Sigmoid colon (tissue), 7 donors: ENCODE measurements around the gene ATP10A. TPM values are rescaled to one million over a fixed set of nuclear protein-coding genes. Genes with fewer than 3 reads are reported as not detected.
A peak's percentile ranks its signal among the peaks of the same experiment; 100 is the strongest.

ENCODE experiments used
- DNase-seq: peaks from one replicate; pipeline ENCODE4 v3.0.0-alpha.2; 2019
- H3K27ac ChIP-seq, 4 donors: fragments of 200-600 bp; sonication (generic); one replicate each; pipeline ENCODE4 v1.5.1; 2016 to 2019; ENCODE audit warnings: mild to moderate bottlenecking in 1 of 4
- H3K27me3 ChIP-seq, 3 donors: fragments of 200-600 bp; sonication (generic); one replicate each; pipeline ENCODE4 v1.5.1; 2019; ENCODE audit warnings: mild to moderate bottlenecking in 1 of 3
- H3K36me3 ChIP-seq, 4 donors: fragments of 200-600 bp; sonication (generic); one replicate each; pipeline ENCODE4 v1.5.1; 2016 to 2019
- H3K4me1 ChIP-seq, 4 donors: fragments of 200-600 bp; sonication (generic); one replicate each; pipeline ENCODE4 v1.5.1; 2017 to 2019
- H3K4me3 ChIP-seq, 4 donors: fragments of 200-600 bp; sonication (generic); one replicate each; pipeline ENCODE4 v1.5.1; 2017 to 2019; ENCODE audit warnings: mild to moderate bottlenecking in 2 of 4, moderate library complexity in 1 of 4
- H3K9me3 ChIP-seq, 4 donors: fragments of 200-600 bp in 3 of 4; sonication (generic) in 3 of 4; one replicate each; pipeline versions ENCODE4 v1.5.1 to v1.6.1; 2013 to 2019
- CTCF ChIP-seq, 4 experiments: fragments of 450-650 bp in 3 of 4; fragments of 200-600 bp in 1 of 4; IDR thresholded peaks; one replicate each; pipeline ENCODE4 v1.5.1; 2016 to 2019; ENCODE audit warnings: antibody characterized with exemption in 4 of 4, mild to moderate bottlenecking in 3 of 4, moderate library complexity in 2 of 4
- EP300 ChIP-seq, 4 donors: sonication (generic); formaldehyde crosslinking; IDR thresholded peaks; one replicate each; pipeline ENCODE4 v1.6.1; 2017; ENCODE audit warnings: antibody characterized with exemption in 4 of 4
- POLR2A ChIP-seq, 2 donors: fragments of 450-650 bp; IDR thresholded peaks; one replicate each; pipeline ENCODE4 v1.6.1; 2016; ENCODE audit warnings: antibody characterized with exemption in 2 of 2, mild to moderate bottlenecking in 2 of 2, moderate library complexity in 2 of 2
- POLR2AphosphoS5 ChIP-seq, 4 donors: sonication (generic); formaldehyde crosslinking; IDR thresholded peaks; one replicate each; pipeline ENCODE4 v1.6.1; 2017; ENCODE audit warnings: antibody characterized with exemption in 4 of 4
- WGBS, 2 donors: extraction: QIAGEN DNeasy Blood & Tissue Kit; methylation state at CpG; one replicate each; pipeline ENCODE4 v1.1.7; 2013; 5-methylcytosine and 5-hydroxymethylcytosine counted together
- intact Hi-C: fragments of 100-400 bp; cut with DNase I; formaldehyde crosslinking; loops from one replicate; pipeline ENCODE4 v1.15.1; 2023
- polyA plus RNA-seq, 3 donors: library from polyadenylated mRNA; stranded (reverse); fragments of 200-250 nt; gene quantifications; one replicate each; pipeline ENCODE4 v1.2.3, GENCODE V29; 2013
- total RNA-seq, 4 donors: library from RNA; depleted of rRNA; stranded (reverse); fragments of >200 nt; gene quantifications; one replicate each; pipeline ENCODE4 v1.1.0, GENCODE V29; 2016
- donor health status: healthy with polysubstance abuse.
- donor health status: Bipolar disorder and iron deficiency.
- donor health status: healthy.

The ATP10A gene
- total and polyA plus RNA-seq, 7 donors: 0.23 to 7.7 (median 2.9) TPM

DNA sequence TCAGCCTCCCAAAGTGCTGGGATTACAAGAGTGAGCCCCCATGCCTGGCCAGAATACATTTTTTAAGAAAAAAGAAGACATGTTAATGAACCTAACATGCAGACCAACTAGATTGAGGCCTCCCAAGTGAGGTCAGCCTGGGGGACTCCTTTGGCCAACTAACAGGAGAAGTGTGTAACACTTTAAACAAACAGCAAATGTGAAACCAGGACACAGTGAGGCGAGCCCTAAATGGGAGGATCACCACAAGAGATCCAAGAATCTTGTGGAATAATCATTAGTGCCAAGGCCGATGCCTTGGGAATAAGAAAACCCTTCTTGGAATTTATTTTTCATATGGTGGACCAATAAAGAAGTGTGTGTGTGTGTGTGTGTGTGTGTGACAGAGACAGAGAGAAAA is 73.9 kb downstream of the ATP10A start:
- TF ChIP-seq POLR2A (IDR thresholded peaks at IDR 0.05) (no peak), EP300 (IDR thresholded peaks at IDR 0.05) (no peak), CTCF (IDR thresholded peaks at IDR 0.05) (no peak), POLR2AphosphoS5 (IDR thresholded peaks at IDR 0.05) (peak in 3 of 4 donors; percentile 14 to 37 (median 26))
- 69 to 75% methylated on average over 2 of the region's 2 CpGs for WGBS, 2 donors
- H3K27ac ChIP-seq: peak overlapping the region; percentile 77 to 89 (median 86)
- intact Hi-C loops: loop anchor here (5.0 kb wide), 1 partner anchor 43 kb away; no protein-coding TSS in a partner anchor
- H3K27me3 ChIP-seq: no peaks in the 10 kb centered on the region
- peak; percentile 83 for DNase-seq
- peaks cover 0 to 77% (median 63%) of the 10 kb centered on the region in 4 donors for H3K4me1 ChIP-seq
- peak overlapping the region in 1 of 4 donors; percentile 0 for H3K4me3 ChIP-seq
- H3K9me3 ChIP-seq: no peaks in the 10 kb centered on the region
- no peaks in the 10 kb centered on the region for H3K36me3 ChIP-seq

DNA sequence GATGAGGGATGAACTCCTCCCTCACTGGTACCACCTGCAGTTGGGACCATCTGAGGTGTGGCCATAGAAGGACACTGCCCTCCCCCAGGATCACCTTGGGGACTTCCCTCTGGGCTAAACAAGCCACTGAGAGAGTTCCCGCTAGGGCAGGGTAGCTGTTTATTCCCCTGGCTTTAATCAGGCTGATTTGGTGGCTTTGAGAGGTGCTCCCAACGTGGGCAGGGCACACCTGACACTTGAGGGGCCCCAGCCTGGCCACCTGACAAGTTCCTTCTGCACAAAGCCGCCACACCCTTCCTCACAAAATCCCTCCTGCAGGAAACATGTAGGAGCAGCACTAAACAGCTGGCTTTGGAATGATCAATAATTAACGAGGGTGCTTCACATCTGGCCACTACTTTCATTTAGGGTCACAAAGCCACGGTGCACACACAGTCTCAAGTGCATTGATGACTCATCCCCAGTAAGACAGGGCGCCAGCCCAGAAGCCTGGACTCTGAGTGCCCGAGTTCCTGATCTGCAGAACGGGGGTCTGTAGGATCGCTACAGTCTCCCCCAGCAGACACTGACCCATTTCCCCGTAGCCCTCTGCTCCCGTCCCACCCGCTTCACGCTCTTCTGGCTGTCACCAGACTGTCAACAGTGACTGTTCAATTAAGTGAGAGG is 75.1 kb downstream of the ATP10A start:
- H3K27me3 ChIP-seq: no peaks in the 10 kb centered on the region
- H3K9me3 ChIP-seq: no peaks in the 10 kb centered on the region
- no peaks in the 10 kb centered on the region for H3K36me3 ChIP-seq
- no peak overlapping the region for H3K4me3 ChIP-seq
- H3K27ac ChIP-seq: peak overlapping the region; percentile 77 to 89 (median 86)
- TF ChIP-seq CTCF (IDR thresholded peaks at IDR 0.05) (no peak), EP300 (IDR thresholded peaks at IDR 0.05) (no peak), POLR2A (IDR thresholded peaks at IDR 0.05) (no peak)
- intact Hi-C loops: loop anchor here (5.0 kb wide), 1 partner anchor 44 kb away; no protein-coding TSS in a partner anchor
- peaks cover 0 to 83% (median 71%) of the 10 kb centered on the region in 4 donors for H3K4me1 ChIP-seq
- DNase-seq: peak; percentile 85
- 14 to 44% methylated on average over 13 of the region's 13 CpGs for WGBS, 2 donors

DNA sequence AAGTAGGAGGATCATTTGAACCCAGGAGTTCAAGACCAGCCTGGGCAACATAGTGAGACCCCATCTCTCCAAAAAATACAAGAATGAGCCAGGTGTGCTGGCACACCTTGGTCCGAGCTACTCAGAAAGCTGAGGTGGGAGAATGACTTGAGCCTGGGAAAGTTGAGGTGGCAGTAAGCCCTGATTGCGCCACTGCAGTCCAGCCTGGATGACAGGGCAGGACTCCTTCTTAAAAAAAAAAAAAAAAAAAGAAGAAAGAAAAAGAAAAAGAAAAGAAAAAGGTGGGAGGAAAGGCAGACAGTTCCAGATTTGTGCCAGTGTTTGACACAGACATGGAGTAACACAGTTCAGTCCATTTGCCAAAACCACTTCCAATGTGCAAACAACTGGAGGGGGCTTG is 75.7 kb downstream of the ATP10A start:
- H3K27me3 ChIP-seq: no peaks in the 10 kb centered on the region
- no peak for TF ChIP-seq CTCF (IDR thresholded peaks at IDR 0.05)
- no peak for TF ChIP-seq POLR2AphosphoS5 (IDR thresholded peaks at IDR 0.05)
- TF ChIP-seq POLR2A (IDR thresholded peaks at IDR 0.05): no peak

DNA sequence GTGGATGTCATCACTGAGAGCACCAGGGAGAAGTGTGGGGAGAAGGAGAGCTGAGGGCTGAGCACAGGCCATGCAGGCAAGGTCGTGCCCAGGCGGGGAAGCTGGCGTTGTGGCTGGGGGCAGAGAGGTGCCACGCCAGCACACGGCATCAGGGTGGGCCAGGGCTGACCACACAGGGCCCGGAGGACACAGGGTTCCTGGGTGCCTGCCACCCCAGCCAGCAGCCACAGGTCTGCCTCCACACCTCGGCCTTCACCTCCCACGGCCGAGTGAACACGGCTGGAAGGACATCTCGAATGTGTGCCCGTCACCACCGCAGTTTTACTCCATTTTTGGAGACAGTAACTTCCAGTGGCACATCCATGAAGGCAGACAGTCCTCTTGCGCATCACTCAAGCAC is 77.1 kb downstream of the ATP10A start:
- no peaks in the 10 kb centered on the region for H3K9me3 ChIP-seq
- no peak for TF ChIP-seq POLR2A (IDR thresholded peaks at IDR 0.05)
- no peak for TF ChIP-seq CTCF (IDR thresholded peaks at IDR 0.05)
- no peak for TF ChIP-seq POLR2AphosphoS5 (IDR thresholded peaks at IDR 0.05)
- TF ChIP-seq EP300 (IDR thresholded peaks at IDR 0.05): no peak
- H3K36me3 ChIP-seq: no peaks in the 10 kb centered on the region
- DNase-seq: peak; percentile 63
- intact Hi-C loops: loop anchor here (5.0 kb wide), 1 partner anchor 46 kb away; no protein-coding TSS in a partner anchor
- H3K4me3 ChIP-seq: no peak overlapping the region
- H3K27ac ChIP-seq: peak overlapping the region in 2 of 4 donors; percentile 73 to 74
- H3K27me3 ChIP-seq: no peaks in the 10 kb centered on the region
- 94 to 95% methylated on average over 14 of the region's 14 CpGs for WGBS, 2 donors
- peaks cover 0 to 73% (median 68%) of the 10 kb centered on the region in 4 donors for H3K4me1 ChIP-seq

More for the DNA sequence above, 75.7 kb downstream of the ATP10A start:
- H3K36me3 ChIP-seq: no peaks in the 10 kb centered on the region
- H3K4me1 ChIP-seq: peaks cover 0 to 82% (median 71%) of the 10 kb centered on the region in 4 donors
- DNase-seq: peak; percentile 69
- peak overlapping the region; percentile 77 to 89 (median 86) for H3K27ac ChIP-seq
- WGBS, 2 donors: 90 to 95% methylated on average over 2 of the region's 2 CpGs
- intact Hi-C loops: loop anchor here (5.0 kb wide), 1 partner anchor 45 kb away; no protein-coding TSS in a partner anchor
- H3K4me3 ChIP-seq: no peak overlapping the region
- H3K9me3 ChIP-seq: no peaks in the 10 kb centered on the region
